GM12801 (cell line): ENCODE measurements around the gene TENT4B.

Experiments used
- TF ChIP-seq, protein P1 (sequence below): IDR thresholded peaks from one replicate; pipeline ENCODE4 v1.5.1; 2011; ENCODE audit warnings: control low read depth; ENCODE audit not compliant: insufficient read length; ENCODE audit errors: extremely low read depth

Gene TENT4B

DNA sequence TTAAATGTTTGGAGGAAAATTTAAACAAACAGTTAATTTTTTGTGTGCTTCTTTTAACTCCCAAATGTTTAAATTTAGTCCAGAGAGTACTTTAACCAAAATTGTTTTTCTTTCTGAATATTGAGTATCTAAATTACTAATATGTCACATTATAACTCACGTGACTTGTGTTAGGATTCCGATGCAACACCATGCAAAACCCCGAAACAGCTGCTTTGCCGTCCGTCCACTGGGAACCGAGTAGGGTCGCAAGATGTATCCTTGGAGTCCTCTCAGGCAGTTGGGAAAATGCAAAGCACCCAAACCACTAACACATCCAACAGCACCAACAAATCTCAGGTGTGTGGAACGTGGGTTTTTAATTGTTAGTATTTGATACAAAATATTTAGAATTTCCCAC lies 74.6 kb downstream of the TENT4B start:
- TF ChIP-seq, protein P1, sequence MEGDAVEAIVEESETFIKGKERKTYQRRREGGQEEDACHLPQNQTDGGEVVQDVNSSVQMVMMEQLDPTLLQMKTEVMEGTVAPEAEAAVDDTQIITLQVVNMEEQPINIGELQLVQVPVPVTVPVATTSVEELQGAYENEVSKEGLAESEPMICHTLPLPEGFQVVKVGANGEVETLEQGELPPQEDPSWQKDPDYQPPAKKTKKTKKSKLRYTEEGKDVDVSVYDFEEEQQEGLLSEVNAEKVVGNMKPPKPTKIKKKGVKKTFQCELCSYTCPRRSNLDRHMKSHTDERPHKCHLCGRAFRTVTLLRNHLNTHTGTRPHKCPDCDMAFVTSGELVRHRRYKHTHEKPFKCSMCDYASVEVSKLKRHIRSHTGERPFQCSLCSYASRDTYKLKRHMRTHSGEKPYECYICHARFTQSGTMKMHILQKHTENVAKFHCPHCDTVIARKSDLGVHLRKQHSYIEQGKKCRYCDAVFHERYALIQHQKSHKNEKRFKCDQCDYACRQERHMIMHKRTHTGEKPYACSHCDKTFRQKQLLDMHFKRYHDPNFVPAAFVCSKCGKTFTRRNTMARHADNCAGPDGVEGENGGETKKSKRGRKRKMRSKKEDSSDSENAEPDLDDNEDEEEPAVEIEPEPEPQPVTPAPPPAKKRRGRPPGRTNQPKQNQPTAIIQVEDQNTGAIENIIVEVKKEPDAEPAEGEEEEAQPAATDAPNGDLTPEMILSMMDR: no peak

DNA sequence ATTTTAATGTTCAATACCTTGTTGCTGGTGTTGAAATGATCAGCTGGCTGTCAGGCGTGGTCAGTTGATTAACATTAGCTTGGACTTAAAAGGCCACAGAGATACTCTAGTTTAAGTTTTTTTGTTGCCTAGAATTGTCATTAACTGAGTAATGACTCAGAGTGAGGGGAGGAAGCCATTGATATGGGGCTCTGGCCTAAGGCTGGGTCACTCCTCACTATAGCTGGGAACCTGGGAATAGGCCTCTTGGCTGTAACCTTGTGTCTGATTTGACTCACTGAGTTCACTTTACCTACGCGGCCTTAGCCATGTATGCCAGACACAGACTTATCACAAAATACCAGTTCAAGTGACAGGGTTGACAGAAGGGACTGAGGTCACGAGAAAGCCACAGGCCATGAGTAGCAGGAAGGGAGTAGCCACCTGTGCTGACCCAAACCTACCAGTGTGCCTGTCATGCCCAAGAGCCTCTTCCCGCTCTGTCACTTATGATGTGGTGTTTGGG lies 75.3 kb downstream of the TENT4B start:
- TF ChIP-seq, protein P1: no peak

DNA sequence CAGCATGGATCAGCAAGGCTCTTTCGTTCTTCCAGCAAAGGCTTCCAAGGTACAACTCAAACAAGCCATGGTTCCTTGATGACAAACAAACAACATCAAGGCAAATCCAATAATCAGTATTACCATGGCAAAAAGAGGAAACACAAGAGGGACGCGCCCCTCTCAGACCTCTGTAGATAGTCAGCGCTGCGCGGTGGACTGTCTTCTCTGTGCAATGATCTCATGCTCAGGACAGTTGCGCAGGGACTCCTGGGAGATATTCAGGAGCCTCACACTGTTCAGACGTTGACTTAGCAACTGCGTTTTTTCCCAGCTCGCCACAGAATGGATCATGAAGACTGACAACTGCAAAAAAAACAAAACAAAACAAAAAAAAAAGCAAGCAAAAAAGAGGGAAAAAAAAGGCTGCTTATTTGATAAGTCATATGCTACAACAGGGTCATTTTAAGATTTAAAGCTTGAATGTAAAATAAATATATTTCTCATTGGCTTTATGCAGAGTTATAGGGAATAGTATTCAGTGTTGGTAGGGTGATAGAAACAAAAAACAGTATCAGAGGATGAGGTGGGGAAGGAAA lies 76.1 kb downstream of the TENT4B start:
- TF ChIP-seq, protein P1: no peak

DNA sequence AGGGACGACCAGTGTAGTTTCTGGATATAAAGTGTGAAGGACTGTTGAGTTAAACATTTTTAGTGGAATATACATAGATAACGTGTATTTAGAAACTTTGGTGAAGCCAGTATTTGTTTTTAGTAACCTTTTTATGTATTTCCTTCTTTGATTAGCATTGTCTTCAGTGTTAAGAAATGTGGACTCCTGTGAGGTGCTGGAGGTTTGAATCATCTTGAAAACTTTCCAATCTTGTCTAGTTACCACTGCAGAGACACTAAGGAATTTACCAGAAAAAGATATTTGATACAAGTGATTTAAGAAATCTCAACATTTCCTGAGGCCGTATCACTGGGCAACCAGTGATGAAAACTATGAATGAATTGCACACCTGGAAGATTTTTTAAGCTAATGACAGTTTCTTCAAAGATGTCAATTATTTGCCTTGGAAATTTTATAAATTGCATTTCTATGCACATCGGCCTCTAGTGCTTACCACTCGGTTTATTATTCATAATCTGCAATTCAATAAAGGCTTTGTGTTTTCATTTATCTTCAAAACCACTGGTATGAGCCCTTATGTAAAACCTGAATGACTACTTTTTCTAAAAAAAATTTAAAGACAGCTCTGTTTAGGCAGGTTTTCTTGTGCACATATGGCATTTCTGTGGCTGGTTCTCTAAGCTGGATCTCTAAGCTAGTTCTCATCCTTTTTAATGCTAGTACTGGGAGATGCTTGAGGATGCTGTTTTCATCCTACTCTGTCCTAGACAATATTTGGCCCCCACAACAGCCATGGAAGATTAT lies 81.9 kb downstream of the TENT4B start:
- TF ChIP-seq, protein P1: no peak

DNA sequence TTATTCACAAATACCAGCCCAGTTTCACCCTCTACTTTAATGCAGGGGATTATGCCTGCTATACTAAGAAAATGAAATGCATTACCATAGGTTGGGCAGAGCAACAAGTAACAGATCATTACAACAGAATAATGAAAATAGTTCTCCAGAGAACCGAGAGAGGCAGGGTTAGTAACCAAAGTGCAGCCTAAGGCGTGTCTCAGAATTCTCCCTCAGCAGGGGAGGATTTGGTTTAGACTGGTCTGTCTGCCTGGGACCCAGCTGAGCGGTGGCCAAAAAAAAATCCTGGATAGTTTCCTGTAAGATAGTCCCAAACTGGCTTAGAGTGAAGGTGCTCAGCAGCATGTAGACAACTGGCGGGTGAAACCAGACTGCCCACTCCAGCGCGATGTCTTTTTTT lies 82.5 kb downstream of the TENT4B start:
- TF ChIP-seq, protein P1: no peak

DNA sequence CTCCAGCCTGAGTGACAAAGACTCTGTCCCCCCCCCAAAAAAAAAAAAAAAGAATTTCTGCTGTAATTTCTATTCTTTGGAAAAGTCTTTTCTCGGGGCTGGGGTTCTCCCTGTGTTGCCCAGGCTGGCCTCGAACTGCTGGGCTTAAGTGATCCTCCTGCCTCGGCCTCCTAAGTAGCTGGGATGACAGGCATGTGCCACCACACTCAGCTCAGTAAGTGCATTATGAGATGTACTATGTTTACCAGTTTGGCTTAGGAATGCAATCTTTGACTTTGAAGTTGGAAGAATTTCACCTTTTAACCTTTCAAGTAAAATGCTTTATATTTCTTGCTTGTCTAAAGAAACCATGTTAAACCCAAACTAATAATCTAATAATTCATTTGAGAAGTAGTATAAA lies 85.2 kb downstream of the TENT4B start:
- TF ChIP-seq, protein P1: no peak

DNA sequence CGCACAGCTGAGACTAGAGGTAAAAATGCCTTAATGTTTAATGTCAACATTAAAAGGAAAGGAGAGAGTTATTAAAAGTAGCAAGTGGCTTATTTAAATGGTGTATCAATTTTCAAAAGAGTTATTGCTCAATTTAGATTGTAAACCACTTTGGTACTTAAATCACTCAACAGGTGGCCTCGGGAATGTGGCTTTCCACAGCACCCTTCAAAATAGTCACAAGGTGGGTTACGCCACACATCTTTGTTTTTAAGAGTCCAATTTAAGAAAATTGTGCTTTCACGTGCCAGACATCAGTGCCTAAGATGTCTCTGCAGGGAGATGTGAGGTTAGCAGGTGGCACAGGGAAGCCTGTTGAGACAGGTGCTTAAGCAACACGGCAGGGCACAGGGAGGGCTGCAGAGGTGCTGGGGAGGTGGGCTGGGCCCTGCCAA lies 85.8 kb downstream of the TENT4B start:
- TF ChIP-seq, protein P1: no peak
